Pancreas (tissue), 10 donors: Measurements from ENCODE around the gene EDN3. TPM values are rescaled to one million over a fixed set of nuclear protein-coding genes. Genes with fewer than 3 reads are reported as not detected.
A peak's percentile ranks its signal among the peaks of the same experiment; 100 is the strongest.
"Not testable (repeated sequence)": the region's sequence is repeated elsewhere in the genome, so short reads cannot be mapped to it uniquely, and the experiment has no call there.

ENCODE experiments used
- ATAC-seq, 4 donors: fragments of 200-7000 bp; cut with Tn5 transposase; one replicate each; pipeline versions ENCODE4 v1.8.0 to v1.9.1; 2020; ENCODE audit warnings: mild to moderate bottlenecking in 4 of 4, moderate library complexity in 4 of 4
- DNase-seq, 6 donors: peaks; one replicate each; pipeline ENCODE4 v3.0.0-alpha.2; 2020
- FAIRE-seq: peaks from 2 replicates; lab custom pipeline; 2012; peaks lifted over from hg19 to GRCh38; lab: Jason Lieb, UNC
- H3K27ac ChIP-seq, 4 donors: fragments of 200-600 bp; sonication (generic); 1 replicate in 3 of 4; 2 replicates in 1 of 4; pipeline versions ENCODE4 v1.5.0 to v1.8.0; 2020
- H3K27me3 ChIP-seq, 4 donors: fragments of 200-600 bp; one replicate each; pipeline ENCODE4 v1.8.0; 2021
- H3K36me3 ChIP-seq, 3 donors: fragments of 200-600 bp; sonication (generic) in 1 of 3; one replicate each; pipeline versions ENCODE4 v1.5.0 to v1.8.0; 2020 to 2021
- H3K4me1 ChIP-seq, 3 donors: fragments of 200-600 bp; one replicate each; pipeline ENCODE4 v1.8.0; 2021
- H3K4me3 ChIP-seq, 4 donors: fragments of 200-600 bp; sonication (generic) in 2 of 4; one replicate each; pipeline versions ENCODE4 v1.5.0 to v1.8.0; 2020 to 2021
- H3K9me3 ChIP-seq, 4 donors: fragments of 200-600 bp; one replicate each; pipeline ENCODE4 v1.8.0; 2021
- CTCF ChIP-seq, 4 donors: fragments of 200-600 bp; sonication (generic) in 3 of 4; IDR thresholded peaks; one replicate each; pipeline versions ENCODE4 v1.5.0 to v1.8.0; 2021; ENCODE audit warnings: antibody characterized with exemption in 4 of 4
- WGBS, 2 donors: extraction: QIAGEN DNeasy Blood & Tissue Kit; methylation state at CpG; one replicate each; pipeline ENCODE4 v1.1.7; 2013; 5-methylcytosine and 5-hydroxymethylcytosine counted together
- intact Hi-C, 3 donors: fragments of 100-400 bp; cut with DNase I; formaldehyde crosslinking; loops; one replicate each; pipeline versions ENCODE4 v1.11.1 to v1.14.2; 2022
- polyA plus RNA-seq, 2 donors: library from polyadenylated mRNA; stranded (reverse); fragments of 200-250 nt; gene quantifications; one replicate each; pipeline ENCODE4 v1.2.3, GENCODE V29; 2013
- total RNA-seq, 6 donors: library from RNA; stranded (reverse); fragmentation: NEBNext Ultra II Directional in 4 of 6; extraction: Animal tissue kit (Norgen Biotek cat#: 25700) in 4 of 6; gene quantifications; one replicate each; pipeline versions ENCODE4 v1.2.1 to v1.2.4, GENCODE V29; 2021 to 2023
- donor health status: healthy with polysubstance abuse.
- donor health status: DM: no; HTN: no; CAD: no; lungs with moderate emphysema.
- donor health status: DM: no; HTN: no; CAD: no.
- donor health status: control.
- donor health status: control.
- donor health status: Bipolar disorder and iron deficiency.
- donor health status: DM: yes; HTN: yes; CAD: no.
- donor health status: DM: no; HTN: no; CAD: no.
- donor health status: DM: no; HTN: no; CAD: no.
- donor health status: DM: yes; HTN: yes; CAD: no.

EDN3 gene
- total and polyA plus RNA-seq, 8 donors = 3.6 to 55.3 (median 5.4) TPM

GRCh38 chr20:59352541-59352940 lies 52.1 kb downstream of the EDN3 start:
- intact Hi-C loops = no loop called here
- DNase-seq (no peak), FAIRE-seq (no peak), ATAC-seq (no peak)
- TF ChIP-seq CTCF (IDR thresholded peaks at IDR 0.05) = no peak
- H3K9me3 ChIP-seq = no peaks in the 10 kb centered on the region
- 62 to 69% methylated on average over 4 of the region's 4 CpGs for WGBS, 2 donors
- no peaks in the 10 kb centered on the region for H3K27me3 ChIP-seq
- no peaks in the 10 kb centered on the region for H3K36me3 ChIP-seq
- no peaks in the 10 kb centered on the region for H3K4me1 ChIP-seq
- no peak overlapping the region for H3K4me3 ChIP-seq
- H3K27ac ChIP-seq = no peak overlapping the region

- H3K36me3 ChIP-seq = no peaks in the 10 kb centered on the region
- FAIRE-seq = no peak
- 69% methylated on average over 9 of the region's 9 CpGs for WGBS, 2 donors
Observed at GRCh38 chr20:59352990-59353389, 52.6 kb downstream of the EDN3 start.

DNA sequence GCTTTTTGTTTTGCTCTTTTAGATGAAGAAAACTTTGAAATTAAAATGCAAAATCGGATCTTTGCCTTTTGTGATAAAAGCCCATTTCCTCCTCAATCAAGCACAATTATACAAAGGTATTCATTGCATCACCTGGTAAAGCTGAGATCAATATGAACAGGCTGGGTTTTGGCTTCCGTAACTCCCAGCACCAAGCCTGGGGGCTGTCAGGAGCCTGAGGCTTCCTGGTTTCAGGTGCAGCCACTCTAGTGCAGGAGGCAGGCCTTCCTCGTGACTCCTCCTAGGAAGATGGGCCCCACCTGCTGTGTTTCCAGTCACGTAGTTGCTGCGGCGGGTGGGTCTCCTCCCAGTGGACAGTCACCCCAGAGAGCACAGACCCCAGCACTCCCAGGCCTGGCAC lies 54.0 kb downstream of the EDN3 start:
- Histone ChIP-seq H3K27ac (peak overlapping the region in 1 of 4 donors; percentile 8), H3K9me3 (no peaks in the 10 kb centered on the region), H3K4me3 (no peak overlapping the region), H3K27me3 (no peaks in the 10 kb centered on the region), H3K36me3 (no peaks in the 10 kb centered on the region), H3K4me1 (no peaks in the 10 kb centered on the region)
- DNase-seq (no peak), ATAC-seq (peak in 3 of 4 donors; percentile 27 to 53 (median 51)), FAIRE-seq (no peak)
- intact Hi-C loops = no loop called here
- TF ChIP-seq CTCF (IDR thresholded peaks at IDR 0.05) = no peak
- WGBS, 2 donors = 50 to 65% methylated on average over 6 of the region's 6 CpGs

More at GRCh38 chr20:59352990-59353389, 52.6 kb downstream of the EDN3 start:
- Histone ChIP-seq H3K4me1 (no peaks in the 10 kb centered on the region), H3K27me3 (no peaks in the 10 kb centered on the region), H3K9me3 (no peaks in the 10 kb centered on the region), H3K4me3 (no peak overlapping the region), H3K27ac (no peak overlapping the region)
- intact Hi-C loops = no loop called here
- ATAC-seq = no peak
- no peak for DNase-seq
- TF ChIP-seq CTCF (IDR thresholded peaks at IDR 0.05) = no peak

- no peak for TF ChIP-seq CTCF (IDR thresholded peaks at IDR 0.05)
- intact Hi-C loops = no loop called here
- FAIRE-seq (no peak), ATAC-seq (no peak), DNase-seq (no peak)
- Histone ChIP-seq H3K9me3 (no peaks in the 10 kb centered on the region), H3K4me1 (no peaks in the 10 kb centered on the region), H3K27me3 (no peaks in the 10 kb centered on the region), H3K36me3 (no peaks in the 10 kb centered on the region), H3K4me3 (no peak overlapping the region), H3K27ac (no peak overlapping the region)
- 90 to 100% methylated on average over 1 to 2 of the region's 2 CpGs for WGBS, 2 donors
Observed at GRCh38 chr20:59355242-59355641, 54.8 kb downstream of the EDN3 start.

DNA sequence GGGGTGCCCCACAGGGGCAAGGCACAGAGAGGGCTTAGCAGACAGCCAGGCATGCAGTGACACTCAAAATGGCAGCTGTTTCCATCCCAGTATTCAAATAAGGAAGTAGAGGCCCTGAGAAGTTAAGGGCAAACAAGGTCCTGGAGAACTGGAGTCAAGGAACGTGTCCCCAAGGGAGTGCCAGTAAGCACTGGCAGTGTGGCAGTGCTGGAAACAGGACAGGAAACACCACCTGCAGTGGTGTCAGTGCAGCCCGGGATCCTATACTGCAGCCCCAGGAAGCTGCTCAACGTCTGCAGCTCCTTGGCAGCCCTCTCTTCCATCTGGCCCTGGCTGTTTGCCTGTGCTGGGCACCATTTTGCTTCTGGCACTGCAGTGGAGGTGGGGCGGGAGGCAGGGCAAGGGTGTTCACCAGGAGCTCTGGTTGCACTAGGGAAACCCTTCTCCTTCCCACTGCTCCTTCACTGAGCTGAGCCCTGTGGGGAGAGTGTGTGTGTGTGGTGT lies 56.3 kb downstream of the EDN3 start:
- FAIRE-seq = no peak
- Histone ChIP-seq H3K4me1 (no peaks in the 10 kb centered on the region), H3K27ac (no peak overlapping the region), H3K9me3 (no peaks in the 10 kb centered on the region), H3K36me3 (no peaks in the 10 kb centered on the region), H3K27me3 (no peaks in the 10 kb centered on the region), H3K4me3 (no peak overlapping the region)
- intact Hi-C loops = no loop called here
- DNase-seq = no peak
- no peak for ATAC-seq
- WGBS, 2 donors = 53 to 56% methylated on average over 4 of the region's 4 CpGs
- no peak for TF ChIP-seq CTCF (IDR thresholded peaks at IDR 0.05)

- H3K9me3 ChIP-seq, intact Hi-C loops, H3K4me1 ChIP-seq, H3K36me3 ChIP-seq, H3K4me3 ChIP-seq, DNase-seq, ATAC-seq, FAIRE-seq, H3K27ac ChIP-seq, H3K27me3 ChIP-seq: not testable (repeated sequence)
- WGBS, 2 donors = 82 to 87% methylated on average over 4 to 6 of the region's 9 CpGs
Observed at GRCh38 chr20:59358793-59359192, 58.4 kb downstream of the EDN3 start.
